ENCODE measurements around the gene CDK19.

CDK19 gene

GRCh38 chr6:110710115-110710514, 105.2 kb downstream of the CDK19 start:
- Histone ChIP-seq H3K4me3 (no peak overlapping the region), H3K9ac (no peak overlapping the region), H3K27ac (no peak overlapping the region), H3K9me3 (no peaks in the 10 kb centered on the region), H4K20me1 (no peaks in the 10 kb centered on the region), H3K27me3 (no peaks in the 10 kb centered on the region), H3K4me1 (no peaks in the 10 kb centered on the region), H3K4me2 (no peak overlapping the region), H3K36me3 (peaks cover 55% of the 10 kb centered on the region)
- no peak for TF ChIP-seq Cebpa-rat (IDR thresholded peaks at IDR 0.05)

DNA sequence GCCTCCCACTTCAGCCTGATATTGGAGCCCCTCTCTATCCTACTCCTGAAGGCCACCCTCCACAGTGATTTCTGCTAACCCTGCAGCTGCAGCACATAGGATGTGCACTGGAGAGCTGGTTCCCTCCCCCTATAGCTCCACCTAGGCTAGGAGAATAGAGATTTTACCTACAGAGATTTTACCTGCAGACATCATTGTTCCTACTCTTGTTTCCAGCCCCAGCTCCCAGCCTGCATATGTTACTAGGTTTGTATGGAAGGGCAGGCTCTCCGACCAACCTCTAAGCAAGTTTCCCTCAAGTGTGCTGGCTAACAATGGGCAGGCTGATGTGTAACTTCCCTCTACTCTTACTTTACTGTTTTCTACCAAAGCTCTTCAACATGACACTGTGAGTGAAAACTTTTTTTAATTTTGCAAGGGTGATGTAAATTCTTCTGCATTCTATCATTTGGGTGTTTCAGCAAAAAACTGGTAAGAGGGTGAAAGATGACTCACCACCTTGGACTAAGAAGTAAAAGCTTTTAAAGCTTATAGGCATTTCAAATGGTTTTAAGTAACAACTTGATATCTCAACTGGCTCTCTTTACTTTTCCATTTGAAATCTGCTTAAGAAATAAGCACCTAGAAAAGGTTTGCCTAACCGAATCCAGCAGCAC, 106.8 kb downstream of the CDK19 start:
- Histone ChIP-seq H3K9me3 (no peaks in the 10 kb centered on the region), H3K36me3 (peaks cover 61% of the 10 kb centered on the region), H3K27ac (no peak overlapping the region), H3K4me2 (no peak overlapping the region), H3K4me1 (no peaks in the 10 kb centered on the region), H4K20me1 (no peaks in the 10 kb centered on the region; the same call in 1 of the 2 replicates), H3K27me3 (no peaks in the 10 kb centered on the region), H3K4me3 (no peak overlapping the region), H3K9ac (no peak overlapping the region)
- no peak for TF ChIP-seq Cebpa-rat (IDR thresholded peaks at IDR 0.05)

DNA sequence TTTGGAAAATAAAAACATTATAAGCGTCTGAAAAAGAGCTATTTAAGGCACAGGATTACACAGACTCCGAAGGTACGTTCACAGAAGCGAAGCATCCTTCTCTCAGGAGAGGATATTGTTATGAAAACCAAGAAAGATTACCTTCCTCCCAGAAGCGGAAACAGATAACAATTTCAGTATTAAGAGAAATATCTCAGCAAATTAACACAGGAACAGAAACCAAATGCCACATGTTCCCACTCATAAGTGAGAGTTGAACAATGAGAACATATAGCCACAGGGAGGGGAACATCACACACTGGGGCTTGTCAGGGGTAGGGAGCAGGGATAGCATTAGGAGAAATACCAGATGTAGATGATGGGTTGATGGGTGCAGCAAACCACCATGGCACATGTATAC, 109.7 kb downstream of the CDK19 start:
- no peak for TF ChIP-seq Cebpa-rat (IDR thresholded peaks at IDR 0.05)
- no peaks in the 10 kb centered on the region for H3K9me3 ChIP-seq
- H3K4me2 ChIP-seq = no peak overlapping the region
- H3K9ac ChIP-seq = no peak overlapping the region
- no peak overlapping the region for H3K27ac ChIP-seq
- H3K36me3 ChIP-seq = peaks cover 51% of the 10 kb centered on the region
- no peaks in the 10 kb centered on the region; the same call in 1 of the 2 replicates for H4K20me1 ChIP-seq
- H3K4me3 ChIP-seq = no peak overlapping the region
- H3K27me3 ChIP-seq = no peaks in the 10 kb centered on the region
- H3K4me1 ChIP-seq = no peaks in the 10 kb centered on the region

GRCh38 chr6:110703906-110704594, 111.2 kb downstream of the CDK19 start:
- peaks cover 10% of the 10 kb centered on the region for H4K20me1 ChIP-seq
- TF ChIP-seq Cebpa-rat (IDR thresholded peaks at IDR 0.05) = no peak
- H3K27ac ChIP-seq = no peak overlapping the region
- H3K27me3 ChIP-seq = no peaks in the 10 kb centered on the region
- H3K36me3 ChIP-seq = peaks cover 47% of the 10 kb centered on the region
- H3K9me3 ChIP-seq = no peaks in the 10 kb centered on the region
- H3K9ac ChIP-seq = no peak overlapping the region
- H3K4me3 ChIP-seq = no peak overlapping the region
- no peaks in the 10 kb centered on the region for H3K4me1 ChIP-seq
- H3K4me2 ChIP-seq = no peak overlapping the region

GRCh38 chr6:110703010-110703905, 112.0 kb downstream of the CDK19 start:
- Histone ChIP-seq H3K4me1 (no peaks in the 10 kb centered on the region), H3K9ac (no peak overlapping the region), H3K9me3 (no peaks in the 10 kb centered on the region), H3K27ac (no peak overlapping the region), H3K4me2 (no peak overlapping the region), H3K36me3 (peaks cover 52% of the 10 kb centered on the region), H3K4me3 (no peak overlapping the region), H3K27me3 (no peaks in the 10 kb centered on the region), H4K20me1 (peaks cover 10% of the 10 kb centered on the region)
- no peak for TF ChIP-seq Cebpa-rat (IDR thresholded peaks at IDR 0.05)

DNA sequence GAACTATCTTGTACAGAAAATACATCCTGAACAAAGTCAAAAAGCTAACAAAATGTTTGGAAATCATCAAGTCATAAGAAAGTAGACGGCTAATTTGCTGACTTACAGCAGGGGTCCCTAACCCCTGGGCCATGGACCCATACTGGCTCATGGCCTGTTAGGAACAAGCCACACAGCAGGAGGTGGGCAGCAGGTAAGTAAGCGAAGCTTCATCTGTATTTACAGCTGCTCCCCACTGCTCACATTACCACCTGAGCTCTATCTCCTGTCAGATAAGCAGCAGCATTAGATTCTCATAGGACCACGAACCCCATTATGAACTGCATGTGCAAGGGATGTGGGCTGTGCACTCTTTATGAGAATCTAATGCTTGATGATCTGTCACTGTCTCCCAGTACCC, 115.5 kb downstream of the CDK19 start:
- no peak overlapping the region for H3K4me3 ChIP-seq
- TF ChIP-seq Cebpa-rat (IDR thresholded peaks at IDR 0.05) = no peak
- H3K36me3 ChIP-seq = peaks cover 44% of the 10 kb centered on the region
- peaks cover 10% of the 10 kb centered on the region for H4K20me1 ChIP-seq
- no peak overlapping the region for H3K9ac ChIP-seq
- no peaks in the 10 kb centered on the region for H3K4me1 ChIP-seq
- no peaks in the 10 kb centered on the region for H3K27me3 ChIP-seq
- peaks cover 26% of the 10 kb centered on the region for H3K9me3 ChIP-seq
- H3K4me2 ChIP-seq = no peak overlapping the region
- no peak overlapping the region for H3K27ac ChIP-seq

- H3K36me3 ChIP-seq = peaks cover 61% of the 10 kb centered on the region
- H3K4me1 ChIP-seq = peaks cover 14% of the 10 kb centered on the region
- no peak overlapping the region for H3K27ac ChIP-seq
- no peak overlapping the region for H3K4me2 ChIP-seq
- H3K4me3 ChIP-seq = no peak overlapping the region
- peaks cover 42% of the 10 kb centered on the region for H3K9me3 ChIP-seq
- no peaks in the 10 kb centered on the region for H3K27me3 ChIP-seq
- H3K9ac ChIP-seq = no peak overlapping the region
- peaks cover 27% of the 10 kb centered on the region for H4K20me1 ChIP-seq
- TF ChIP-seq Cebpa-rat (IDR thresholded peaks at IDR 0.05) = no peak
These were observed 121.3 kb downstream of the CDK19 start for GRCh38 chr6:110693994-110694393.

- no peak overlapping the region for H3K27ac ChIP-seq
- H3K4me1 ChIP-seq = peaks cover 21% of the 10 kb centered on the region
- peaks cover 42% of the 10 kb centered on the region for H3K9me3 ChIP-seq
- TF ChIP-seq Cebpa-rat (IDR thresholded peaks at IDR 0.05) = no peak
- H3K4me2 ChIP-seq = no peak overlapping the region
- peaks cover 34% of the 10 kb centered on the region for H4K20me1 ChIP-seq
- H3K27me3 ChIP-seq = no peaks in the 10 kb centered on the region
- H3K4me3 ChIP-seq = no peak overlapping the region
- peaks cover 54% of the 10 kb centered on the region for H3K36me3 ChIP-seq
- H3K9ac ChIP-seq = no peak overlapping the region
These were observed 122.0 kb downstream of the CDK19 start for GRCh38 chr6:110693296-110693695.

DNA sequence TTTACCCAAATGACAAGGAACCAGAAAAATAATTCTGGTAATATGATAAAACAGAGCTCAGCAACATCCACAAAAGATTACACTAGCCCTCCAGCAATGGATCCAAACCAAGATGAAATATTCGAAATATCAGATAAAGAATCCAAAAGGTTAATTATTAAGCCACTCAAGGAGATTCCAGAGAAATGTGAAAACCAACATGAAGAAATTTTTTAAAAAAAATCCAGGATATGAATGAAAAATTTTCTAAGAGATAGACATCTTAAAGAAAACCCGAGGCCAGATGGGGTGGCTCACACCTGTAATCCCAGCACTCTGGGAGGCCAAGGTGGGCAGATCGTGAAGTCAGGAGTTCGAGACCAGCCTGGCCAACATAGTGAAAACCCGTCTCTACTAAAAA, 124.4 kb downstream of the CDK19 start:
- Histone ChIP-seq H3K4me2 (no peak overlapping the region), H3K9ac (no peak overlapping the region)

More for the DNA sequence above, 124.4 kb downstream of the CDK19 start:
- H3K4me3 ChIP-seq = no peak overlapping the region
- H3K9me3 ChIP-seq = peaks cover 21% of the 10 kb centered on the region
- no peak for TF ChIP-seq Cebpa-rat (IDR thresholded peaks at IDR 0.05)
- H3K27me3 ChIP-seq = no peaks in the 10 kb centered on the region
- peaks cover 38% of the 10 kb centered on the region for H3K4me1 ChIP-seq
- peaks cover 37% of the 10 kb centered on the region for H3K36me3 ChIP-seq
- H3K27ac ChIP-seq = no peak overlapping the region
- peaks cover 42% of the 10 kb centered on the region for H4K20me1 ChIP-seq
